T-helper 17 cell (primary cell): ENCODE measurements around the gene HSDL2. TPM values are rescaled to one million over a fixed set of nuclear protein-coding genes. Genes with fewer than 3 reads are reported as not detected.
"Not testable (repeated sequence)": the region's sequence is repeated elsewhere in the genome, so short reads cannot be mapped to it uniquely, and the experiment has no call there.

ENCODE experiments used
- ATAC-seq: fragments of 150-1000 bp; cut with Tn5 transposase; 2 replicates; pipeline ENCODE4 v1.10.0; 2021; ENCODE audit warnings: mild to moderate bottlenecking, moderate library complexity
- DNase-seq, 3 donors: peaks; one replicate each; pipeline versions ENCODE4 v3.0.0 to v3.0.0-alpha.2; 2020 to 2021
- H3K9me3 ChIP-seq: one replicate; pipeline ENCODE4 v1.7.0; 2013; ENCODE audit warnings: low read length, mild to moderate bottlenecking; ENCODE audit not compliant: control insufficient read depth, poor library complexity, severe bottlenecking
- H3K27ac Mint-ChIP-seq: one replicate; pipeline ENCODE4 v1.8.0; 2022; ENCODE audit warnings: mild to moderate bottlenecking, moderate library complexity, mixed read lengths
- H3K27me3 Mint-ChIP-seq: one replicate; pipeline ENCODE4 v1.8.0; 2022; ENCODE audit warnings: mixed read lengths
- H3K36me3 Mint-ChIP-seq: one replicate; pipeline ENCODE4 v1.8.0; 2022; ENCODE audit warnings: low read depth, mixed read lengths
- H3K4me1 Mint-ChIP-seq: one replicate; pipeline ENCODE4 v1.8.0; 2022; ENCODE audit warnings: mild to moderate bottlenecking, mixed read lengths
- H3K4me3 Mint-ChIP-seq: one replicate; pipeline ENCODE4 v1.8.0; 2022; ENCODE audit warnings: mild to moderate bottlenecking, moderate library complexity, mixed read lengths
- total RNA-seq, 4 donors: library from RNA in 2 of 4; stranded (reverse) in 2 of 4; gene quantifications; one replicate each; pipeline ENCODE4 v1.2.3 and lab custom pipeline; 2022 to 2026

The HSDL2 gene
- total RNA-seq, 2 donors from 2014 or later = 7.9 to 10.1 TPM

DNA sequence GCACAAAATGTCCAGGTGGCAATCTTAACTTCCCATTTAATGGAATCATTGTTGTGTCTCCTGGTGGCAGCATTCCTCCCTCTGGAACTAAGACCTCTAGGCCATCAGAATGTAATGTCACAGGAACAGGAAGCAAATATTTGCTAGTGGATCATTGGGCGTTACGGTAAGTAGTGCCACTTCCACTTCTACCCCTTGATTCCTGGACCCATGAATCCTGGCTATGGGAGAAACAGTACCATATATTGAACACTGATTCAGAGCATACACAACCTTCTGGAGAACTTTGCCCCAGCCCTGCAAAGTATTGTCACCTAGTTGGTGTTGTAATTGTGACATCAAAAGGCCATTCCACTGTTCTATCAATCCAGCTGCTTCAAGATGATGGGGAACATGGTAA lies 5.7 kb upstream of the HSDL2 start:
- not testable (repeated sequence) for H3K36me3 Mint-ChIP-seq, DNase-seq, H3K27ac Mint-ChIP-seq, H3K27me3 Mint-ChIP-seq, ATAC-seq, H3K9me3 ChIP-seq, H3K4me3 Mint-ChIP-seq
- H3K4me1 Mint-ChIP-seq = peaks cover 30% of the 10 kb centered on the region

- H3K4me3 Mint-ChIP-seq = no peak overlapping the region
- peaks cover 5% of the 10 kb centered on the region for H3K36me3 Mint-ChIP-seq
- no peaks in the 10 kb centered on the region for H3K9me3 ChIP-seq
- ATAC-seq = no peak
- H3K4me1 Mint-ChIP-seq = peaks cover 34% of the 10 kb centered on the region
- H3K27me3 Mint-ChIP-seq = no peaks in the 10 kb centered on the region
- H3K27ac Mint-ChIP-seq = no peak overlapping the region
- no peak for DNase-seq
Measured at GRCh38 chr9:112375361-112375760, 4.5 kb upstream of the HSDL2 start.

DNA sequence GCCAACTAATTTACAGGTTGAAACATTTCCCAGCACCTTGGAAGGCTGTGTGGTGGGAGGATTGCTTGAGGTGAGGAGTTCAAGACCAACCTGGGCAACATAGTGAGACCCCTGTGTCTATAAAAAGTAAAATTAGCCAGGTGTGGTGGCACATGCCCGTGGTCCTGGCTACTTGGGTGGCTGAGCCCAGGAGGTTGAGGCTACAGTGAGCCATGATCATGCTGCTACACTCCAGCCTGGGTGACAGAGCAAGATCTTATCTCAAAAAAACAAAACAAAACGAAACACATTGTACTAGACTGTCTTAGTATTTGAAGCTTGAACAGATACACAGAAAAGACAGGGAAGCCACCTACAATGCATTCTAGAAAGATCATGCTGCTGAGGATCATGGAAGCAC lies 2.8 kb upstream of the HSDL2 start:
- Mint-ChIP-seq H3K36me3 (peaks cover 5% of the 10 kb centered on the region), H3K4me3 (no peak overlapping the region), H3K27me3 (no peaks in the 10 kb centered on the region), H3K4me1 (peaks cover 42% of the 10 kb centered on the region), H3K27ac (peak overlapping the region; percentile 97)
- DNase-seq (no peak), ATAC-seq (no peak)
- H3K9me3 ChIP-seq = no peaks in the 10 kb centered on the region

GRCh38 chr9:112377684-112378327 lies 2.1 kb upstream of the HSDL2 start:
- no peaks in the 10 kb centered on the region for H3K9me3 ChIP-seq
- no peak for ATAC-seq
- Mint-ChIP-seq H3K27me3 (no peaks in the 10 kb centered on the region), H3K4me3 (peak overlapping the region; percentile 100), H3K4me1 (peaks cover 43% of the 10 kb centered on the region), H3K36me3 (peaks cover 5% of the 10 kb centered on the region), H3K27ac (peak overlapping the region; percentile 97)
- DNase-seq = no peak

DNA sequence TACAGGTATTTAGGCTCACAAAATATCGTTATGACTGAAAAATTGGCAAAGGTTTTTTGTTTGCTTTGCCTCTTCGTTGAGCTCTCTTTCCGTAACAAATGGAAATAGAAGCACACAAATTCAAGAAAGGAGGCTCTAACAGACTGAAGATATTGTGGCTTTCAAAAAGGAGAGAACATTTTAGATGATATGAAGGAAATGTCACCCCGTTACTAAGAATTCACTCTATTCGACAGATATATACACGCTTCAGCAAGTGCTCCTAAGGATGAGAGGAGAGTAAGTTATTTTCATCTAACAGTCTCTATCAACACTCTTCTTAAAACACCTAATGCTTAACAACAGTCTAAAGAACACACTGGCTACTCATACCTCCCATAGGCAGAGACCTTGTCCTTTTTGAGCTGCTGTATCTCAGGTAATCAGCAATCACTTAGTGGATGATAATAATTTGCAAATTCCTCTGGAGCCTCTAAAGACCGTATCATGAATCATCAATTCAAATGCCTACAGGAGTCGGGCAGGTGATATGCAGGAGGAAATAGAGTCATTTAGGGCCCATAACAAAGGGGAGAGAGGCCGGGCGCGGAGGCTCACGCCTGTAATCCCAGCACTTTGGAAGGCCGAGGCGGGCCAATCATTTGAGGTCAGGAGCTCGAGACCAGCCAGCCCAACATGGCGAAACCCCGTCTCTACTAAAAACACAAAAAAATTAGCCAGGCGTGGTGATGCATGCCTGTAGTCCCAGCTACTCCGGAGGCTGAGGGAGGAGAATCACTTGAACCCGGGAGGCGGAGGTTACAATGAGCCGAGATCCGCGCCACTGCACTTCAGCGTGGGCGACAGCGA lies 1.4 kb upstream of the HSDL2 start:
- H3K4me1 Mint-ChIP-seq = peaks cover 42% of the 10 kb centered on the region
- peak overlapping the region; percentile 97 for H3K27ac Mint-ChIP-seq
- DNase-seq (peak in 1 of 3 donors; percentile 8), ATAC-seq (no peak)
- H3K9me3 ChIP-seq = no peaks in the 10 kb centered on the region
- no peaks in the 10 kb centered on the region for H3K27me3 Mint-ChIP-seq
- H3K36me3 Mint-ChIP-seq = peaks cover 5% of the 10 kb centered on the region
- H3K4me3 Mint-ChIP-seq = peak overlapping the region; percentile 100

GRCh38 chr9:112379177-112380101 lies 469 bp upstream of the HSDL2 start:
- DNase-seq = peak; percentile 95 to 98 (median 97)
- H3K9me3 ChIP-seq = no peaks in the 10 kb centered on the region
- peak; percentile 95 for ATAC-seq
- Mint-ChIP-seq H3K27ac (peak overlapping the region; percentile 97), H3K36me3 (peaks cover 5% of the 10 kb centered on the region), H3K27me3 (no peaks in the 10 kb centered on the region), H3K4me1 (peaks cover 45% of the 10 kb centered on the region), H3K4me3 (peak overlapping the region; percentile 100)

GRCh38 chr9:112380825-112381221 lies 915 bp downstream of the HSDL2 start:
- DNase-seq (no peak), ATAC-seq (no peak)
- no peaks in the 10 kb centered on the region for H3K27me3 Mint-ChIP-seq
- H3K36me3 Mint-ChIP-seq = peaks cover 5% of the 10 kb centered on the region
- peak overlapping the region; percentile 100 for H3K4me3 Mint-ChIP-seq
- peak overlapping the region; percentile 97 for H3K27ac Mint-ChIP-seq
- no peaks in the 10 kb centered on the region for H3K9me3 ChIP-seq
- peaks cover 46% of the 10 kb centered on the region for H3K4me1 Mint-ChIP-seq

DNA sequence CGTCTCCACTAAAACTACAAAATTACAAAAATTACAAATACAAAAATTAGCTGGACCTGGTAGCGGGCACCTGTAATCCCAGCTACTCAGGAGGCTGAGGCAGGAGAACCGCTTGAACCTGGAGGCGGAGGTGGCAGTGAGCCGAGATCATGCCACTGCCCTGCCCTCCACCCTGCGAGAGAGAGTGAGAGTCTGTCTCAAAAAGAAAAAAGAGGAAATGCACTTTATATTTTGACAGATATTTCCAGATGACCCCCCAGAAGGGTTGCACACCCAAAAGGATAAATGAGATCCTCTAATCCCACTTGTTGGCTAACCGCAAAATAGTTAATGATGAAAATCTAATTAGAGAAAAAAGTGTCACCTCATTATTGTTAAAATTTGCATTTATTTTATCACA lies 2.2 kb downstream of the HSDL2 start:
- H3K9me3 ChIP-seq = no peaks in the 10 kb centered on the region
- Mint-ChIP-seq H3K27me3 (no peaks in the 10 kb centered on the region), H3K4me3 (no peak overlapping the region), H3K27ac (no peak overlapping the region), H3K4me1 (peaks cover 44% of the 10 kb centered on the region), H3K36me3 (peaks cover 5% of the 10 kb centered on the region)
- DNase-seq = no peak
- ATAC-seq = no peak

DNA sequence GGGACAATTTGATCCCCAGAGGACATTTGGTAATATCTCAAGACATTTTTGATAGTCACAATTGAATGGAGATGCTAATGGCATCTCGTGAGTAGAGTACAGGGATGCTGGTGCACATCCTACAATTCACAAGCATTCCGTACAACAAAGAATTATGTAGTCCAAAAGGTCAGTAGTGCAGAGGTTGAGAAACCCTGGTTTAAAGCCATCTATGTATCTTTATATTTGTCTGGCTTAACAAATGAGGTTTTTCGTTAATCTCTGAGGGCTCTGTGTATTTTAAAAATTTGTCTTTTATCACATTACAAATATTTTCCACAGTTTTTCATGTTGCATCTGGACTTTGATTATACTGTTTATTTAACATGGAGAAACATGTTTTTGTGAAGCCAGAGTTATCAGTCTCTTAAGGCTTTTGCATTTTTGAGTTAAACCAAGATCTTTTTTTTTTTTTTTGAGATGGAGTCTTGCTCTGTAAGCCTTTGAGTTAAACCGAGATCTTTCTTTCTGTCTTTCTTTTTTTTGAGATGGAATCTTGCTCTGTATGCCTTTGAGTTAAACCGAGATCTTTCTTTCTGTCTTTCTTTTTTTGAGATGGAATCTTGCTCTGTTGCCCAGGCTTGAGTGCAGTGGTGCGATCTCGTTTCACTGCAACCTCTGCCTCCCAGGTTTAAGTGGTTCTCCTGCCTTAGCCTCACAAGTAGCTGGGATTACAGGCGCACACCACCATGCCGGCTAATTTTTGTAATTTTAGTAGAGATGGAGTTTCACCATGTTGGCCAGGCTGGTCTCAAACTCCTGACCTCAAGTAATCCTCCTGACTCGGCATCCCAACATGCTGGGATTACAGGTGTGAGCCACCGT lies 2.8 kb downstream of the HSDL2 start:
- DNase-seq = no peak
- Mint-ChIP-seq H3K4me1 (peaks cover 37% of the 10 kb centered on the region), H3K27me3 (no peaks in the 10 kb centered on the region), H3K4me3 (no peak overlapping the region), H3K36me3 (peaks cover 5% of the 10 kb centered on the region), H3K27ac (peak overlapping the region; percentile 61)
- no peaks in the 10 kb centered on the region for H3K9me3 ChIP-seq
- ATAC-seq = no peak

GRCh38 chr9:112384219-112384618 lies 4.3 kb downstream of the HSDL2 start:
- H3K9me3 ChIP-seq = no peaks in the 10 kb centered on the region
- H3K4me1 Mint-ChIP-seq = peaks cover 25% of the 10 kb centered on the region
- H3K27ac Mint-ChIP-seq = no peak overlapping the region
- ATAC-seq (no peak), DNase-seq (no peak)
- H3K36me3 Mint-ChIP-seq = peaks cover 3% of the 10 kb centered on the region
- H3K4me3 Mint-ChIP-seq = no peak overlapping the region
- H3K27me3 Mint-ChIP-seq = no peaks in the 10 kb centered on the region

GRCh38 chr9:112384690-112385089 lies 4.8 kb downstream of the HSDL2 start:
- ATAC-seq = no peak
- no peaks in the 10 kb centered on the region for H3K36me3 Mint-ChIP-seq
- no peak for DNase-seq

DNA sequence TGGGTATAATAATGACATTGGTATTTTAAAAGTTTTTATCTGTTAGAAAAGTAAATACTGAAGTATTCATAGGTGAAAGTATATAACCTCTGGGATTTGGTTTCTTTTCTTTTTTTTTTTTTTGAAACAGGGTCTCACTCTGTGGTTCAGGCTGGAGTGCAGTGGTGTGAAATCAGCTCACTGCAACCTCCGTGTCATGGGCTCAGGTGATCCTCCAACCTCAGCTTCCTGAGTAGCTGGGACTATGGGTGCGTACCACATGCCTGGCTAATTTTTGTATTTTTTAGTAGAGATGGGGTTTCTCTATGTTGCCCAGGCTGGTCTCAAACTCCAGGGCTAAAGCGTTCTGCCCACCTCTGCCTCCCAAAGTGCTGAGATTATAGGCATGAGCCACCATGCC lies 7.2 kb downstream of the HSDL2 start:
- Mint-ChIP-seq H3K4me3 (no peak overlapping the region), H3K36me3 (no peaks in the 10 kb centered on the region), H3K4me1 (peaks cover 13% of the 10 kb centered on the region), H3K27ac (no peak overlapping the region), H3K27me3 (no peaks in the 10 kb centered on the region)
- DNase-seq (no peak), ATAC-seq (no peak)
- H3K9me3 ChIP-seq = no peaks in the 10 kb centered on the region

More at GRCh38 chr9:112384690-112385089, 4.8 kb downstream of the HSDL2 start:
- Mint-ChIP-seq H3K4me3 (no peak overlapping the region), H3K4me1 (peaks cover 24% of the 10 kb centered on the region), H3K27ac (no peak overlapping the region), H3K27me3 (no peaks in the 10 kb centered on the region)
- H3K9me3 ChIP-seq = no peaks in the 10 kb centered on the region
